ENCODE results near the gene OSBPL8. TPM values are rescaled to one million over a fixed set of nuclear protein-coding genes. Genes with fewer than 3 reads are reported as not detected.

Gene OSBPL8
- total and polyA plus RNA-seq, 2 of the 8 experiments (the other 6 are each of a cell fraction or from before 2014, with no cell fraction given): 10.9 to 81.1 TPM

GRCh38 chr12:76307083-76307482 lies 252.5 kb downstream of the OSBPL8 start (continued):
- TF ChIP-seq, protein P1, sequence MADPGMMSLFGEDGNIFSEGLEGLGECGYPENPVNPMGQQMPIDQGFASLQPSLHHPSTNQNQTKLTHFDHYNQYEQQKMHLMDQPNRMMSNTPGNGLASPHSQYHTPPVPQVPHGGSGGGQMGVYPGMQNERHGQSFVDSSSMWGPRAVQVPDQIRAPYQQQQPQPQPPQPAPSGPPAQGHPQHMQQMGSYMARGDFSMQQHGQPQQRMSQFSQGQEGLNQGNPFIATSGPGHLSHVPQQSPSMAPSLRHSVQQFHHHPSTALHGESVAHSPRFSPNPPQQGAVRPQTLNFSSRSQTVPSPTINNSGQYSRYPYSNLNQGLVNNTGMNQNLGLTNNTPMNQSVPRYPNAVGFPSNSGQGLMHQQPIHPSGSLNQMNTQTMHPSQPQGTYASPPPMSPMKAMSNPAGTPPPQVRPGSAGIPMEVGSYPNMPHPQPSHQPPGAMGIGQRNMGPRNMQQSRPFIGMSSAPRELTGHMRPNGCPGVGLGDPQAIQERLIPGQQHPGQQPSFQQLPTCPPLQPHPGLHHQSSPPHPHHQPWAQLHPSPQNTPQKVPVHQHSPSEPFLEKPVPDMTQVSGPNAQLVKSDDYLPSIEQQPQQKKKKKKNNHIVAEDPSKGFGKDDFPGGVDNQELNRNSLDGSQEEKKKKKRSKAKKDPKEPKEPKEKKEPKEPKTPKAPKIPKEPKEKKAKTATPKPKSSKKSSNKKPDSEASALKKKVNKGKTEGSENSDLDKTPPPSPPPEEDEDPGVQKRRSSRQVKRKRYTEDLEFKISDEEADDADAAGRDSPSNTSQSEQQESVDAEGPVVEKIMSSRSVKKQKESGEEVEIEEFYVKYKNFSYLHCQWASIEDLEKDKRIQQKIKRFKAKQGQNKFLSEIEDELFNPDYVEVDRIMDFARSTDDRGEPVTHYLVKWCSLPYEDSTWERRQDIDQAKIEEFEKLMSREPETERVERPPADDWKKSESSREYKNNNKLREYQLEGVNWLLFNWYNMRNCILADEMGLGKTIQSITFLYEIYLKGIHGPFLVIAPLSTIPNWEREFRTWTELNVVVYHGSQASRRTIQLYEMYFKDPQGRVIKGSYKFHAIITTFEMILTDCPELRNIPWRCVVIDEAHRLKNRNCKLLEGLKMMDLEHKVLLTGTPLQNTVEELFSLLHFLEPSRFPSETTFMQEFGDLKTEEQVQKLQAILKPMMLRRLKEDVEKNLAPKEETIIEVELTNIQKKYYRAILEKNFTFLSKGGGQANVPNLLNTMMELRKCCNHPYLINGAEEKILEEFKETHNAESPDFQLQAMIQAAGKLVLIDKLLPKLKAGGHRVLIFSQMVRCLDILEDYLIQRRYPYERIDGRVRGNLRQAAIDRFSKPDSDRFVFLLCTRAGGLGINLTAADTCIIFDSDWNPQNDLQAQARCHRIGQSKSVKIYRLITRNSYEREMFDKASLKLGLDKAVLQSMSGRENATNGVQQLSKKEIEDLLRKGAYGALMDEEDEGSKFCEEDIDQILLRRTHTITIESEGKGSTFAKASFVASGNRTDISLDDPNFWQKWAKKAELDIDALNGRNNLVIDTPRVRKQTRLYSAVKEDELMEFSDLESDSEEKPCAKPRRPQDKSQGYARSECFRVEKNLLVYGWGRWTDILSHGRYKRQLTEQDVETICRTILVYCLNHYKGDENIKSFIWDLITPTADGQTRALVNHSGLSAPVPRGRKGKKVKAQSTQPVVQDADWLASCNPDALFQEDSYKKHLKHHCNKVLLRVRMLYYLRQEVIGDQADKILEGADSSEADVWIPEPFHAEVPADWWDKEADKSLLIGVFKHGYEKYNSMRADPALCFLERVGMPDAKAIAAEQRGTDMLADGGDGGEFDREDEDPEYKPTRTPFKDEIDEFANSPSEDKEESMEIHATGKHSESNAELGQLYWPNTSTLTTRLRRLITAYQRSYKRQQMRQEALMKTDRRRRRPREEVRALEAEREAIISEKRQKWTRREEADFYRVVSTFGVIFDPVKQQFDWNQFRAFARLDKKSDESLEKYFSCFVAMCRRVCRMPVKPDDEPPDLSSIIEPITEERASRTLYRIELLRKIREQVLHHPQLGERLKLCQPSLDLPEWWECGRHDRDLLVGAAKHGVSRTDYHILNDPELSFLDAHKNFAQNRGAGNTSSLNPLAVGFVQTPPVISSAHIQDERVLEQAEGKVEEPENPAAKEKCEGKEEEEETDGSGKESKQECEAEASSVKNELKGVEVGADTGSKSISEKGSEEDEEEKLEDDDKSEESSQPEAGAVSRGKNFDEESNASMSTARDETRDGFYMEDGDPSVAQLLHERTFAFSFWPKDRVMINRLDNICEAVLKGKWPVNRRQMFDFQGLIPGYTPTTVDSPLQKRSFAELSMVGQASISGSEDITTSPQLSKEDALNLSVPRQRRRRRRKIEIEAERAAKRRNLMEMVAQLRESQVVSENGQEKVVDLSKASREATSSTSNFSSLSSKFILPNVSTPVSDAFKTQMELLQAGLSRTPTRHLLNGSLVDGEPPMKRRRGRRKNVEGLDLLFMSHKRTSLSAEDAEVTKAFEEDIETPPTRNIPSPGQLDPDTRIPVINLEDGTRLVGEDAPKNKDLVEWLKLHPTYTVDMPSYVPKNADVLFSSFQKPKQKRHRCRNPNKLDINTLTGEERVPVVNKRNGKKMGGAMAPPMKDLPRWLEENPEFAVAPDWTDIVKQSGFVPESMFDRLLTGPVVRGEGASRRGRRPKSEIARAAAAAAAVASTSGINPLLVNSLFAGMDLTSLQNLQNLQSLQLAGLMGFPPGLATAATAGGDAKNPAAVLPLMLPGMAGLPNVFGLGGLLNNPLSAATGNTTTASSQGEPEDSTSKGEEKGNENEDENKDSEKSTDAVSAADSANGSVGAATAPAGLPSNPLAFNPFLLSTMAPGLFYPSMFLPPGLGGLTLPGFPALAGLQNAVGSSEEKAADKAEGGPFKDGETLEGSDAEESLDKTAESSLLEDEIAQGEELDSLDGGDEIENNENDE (IDR thresholded peaks at IDR 0.05; ENCODE audit: insufficient replicate concordance, low read length): no peak
- TF ChIP-seq SUZ12 (IDR thresholded peaks at IDR 0.05; ENCODE audit: low read length): no peak

Measured in H1 (cell line).